C4-2B (cell line): Measurements from ENCODE around the gene SLC6A9.

Source experiments
- CTCF ChIP-seq: fragments of 450-650 bp; conservative IDR thresholded peaks from 2 replicates; pipeline ENCODE4 v1.5.1; 2017; ENCODE audit warnings: mild to moderate bottlenecking
- ZFX ChIP-seq: fragments of 450-650 bp; IDR thresholded peaks from 2 replicates; pipeline ENCODE4 v1.6.1; 2017

DNA sequence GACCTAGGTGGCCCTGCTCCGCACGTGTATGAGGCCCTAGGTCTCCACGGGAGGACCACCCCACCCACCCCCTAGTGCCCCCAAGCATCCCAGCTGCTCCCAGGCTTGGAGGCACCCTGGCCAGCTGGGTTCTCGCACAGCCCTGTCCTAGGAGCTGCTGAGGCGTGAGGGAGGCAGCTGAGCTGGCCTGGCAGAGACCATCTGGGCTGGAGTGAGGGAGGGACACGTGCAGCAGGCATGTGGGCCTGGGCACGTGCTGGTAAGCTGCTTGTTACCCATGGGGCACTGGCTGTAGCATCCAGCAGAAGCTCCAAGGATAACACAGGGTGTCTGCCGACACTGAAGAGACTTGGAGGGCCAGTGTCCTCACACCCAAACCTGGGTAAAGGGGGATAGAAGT, 10.1 kb downstream of the SLC6A9 start:
- TF ChIP-seq CTCF (no peak), ZFX (no peak)
